Right renal pelvis (tissue), 4 donors: Measurements from ENCODE around the gene SIGLEC1. TPM values are rescaled to one million over a fixed set of nuclear protein-coding genes. Genes with fewer than 3 reads are reported as not detected.

Source experiments
- DNase-seq, 4 donors: peaks; one replicate each; pipeline ENCODE4 v3.0.0-alpha.2; 2013; ENCODE audit warnings: low read depth in 4 of 4, low spot score in 3 of 4, missing footprints in 1 of 4
- polyA plus RNA-seq, 4 donors: library from polyadenylated mRNA; unstranded; fragments of 120-200 nt; gene quantifications; one replicate each; pipeline ENCODE4 v1.2.1, GENCODE V29; 2013; ENCODE audit not compliant: insufficient read length in 4 of 4

The SIGLEC1 gene
- polyA plus RNA-seq, 4 donors, result 0.51 to 1.3 (median 0.76) TPM

DNA sequence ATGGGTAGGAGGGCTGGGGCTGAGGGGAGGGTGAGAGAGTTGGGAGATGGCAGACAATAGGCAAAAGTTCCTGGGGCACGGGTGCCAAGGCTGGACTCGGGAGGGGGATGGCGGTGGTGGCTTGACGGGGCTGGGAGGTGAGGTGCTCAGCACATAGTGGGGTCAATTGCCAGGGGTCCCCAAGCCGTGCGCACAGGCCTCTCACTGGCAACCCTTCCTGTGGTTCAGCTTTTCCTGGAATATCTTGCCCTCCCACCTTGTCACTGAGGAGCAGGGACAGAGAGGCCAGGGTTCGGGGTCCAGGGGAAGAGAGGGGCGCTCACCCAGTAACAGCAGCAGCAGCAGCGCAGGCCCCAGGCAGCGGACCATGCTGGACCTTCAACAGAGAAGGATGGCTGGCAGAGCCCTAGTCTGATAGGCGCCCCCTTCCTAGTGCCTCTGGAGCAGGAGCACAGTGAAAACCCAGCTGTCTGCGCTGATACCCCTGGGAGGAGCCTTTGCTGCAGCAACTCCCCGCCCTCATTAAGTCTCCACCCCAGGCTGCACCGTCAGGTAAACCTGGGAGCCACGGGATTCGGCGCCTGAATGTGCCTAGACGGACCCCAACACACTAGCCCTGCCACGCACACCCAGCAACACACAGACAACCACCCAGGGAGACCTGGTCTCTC, 49.2 kb downstream of the SIGLEC1 start, which contains the start of gene GFRA4:
Gene GFRA4 (minus strand): TSS at position 369 of the 671 bp plus-strand sequence. CDS start 0 bp downstream, at position 369.
- DNase-seq, result no peak

Other genes with a start within 250 kb of the SIGLEC1 start
- 10 to 100 TPM; 52.8 to 59.3 (median 55.1) TPM for gene ATRN, start 241.6 kb downstream of the SIGLEC1 start, polyA plus RNA-seq
- under 1 TPM in 2 of 4 donors, not detected in 2; 0.13 to 0.20 TPM for gene GFRA4, start 49.2 kb downstream of the SIGLEC1 start, polyA plus RNA-seq
- gene ADAM33, start 30.6 kb downstream of the SIGLEC1 start, polyA plus RNA-seq, result 10 to 100 TPM in 1 of 4 donors, 1 to 10 TPM in 3; 6.5 to 10.5 (median 8.8) TPM
- gene HSPA12B, start 20.1 kb upstream of the SIGLEC1 start, polyA plus RNA-seq, result 10 to 100 TPM; 13.3 to 19.0 (median 14.6) TPM
- 10 to 100 TPM; 19.7 to 26.8 (median 24.1) TPM for gene ADISSP, start 55.2 kb upstream of the SIGLEC1 start, polyA plus RNA-seq
- 1 to 10 TPM; 1.3 to 3.1 (median 1.7) TPM for gene SPEF1, start 68.8 kb upstream of the SIGLEC1 start, polyA plus RNA-seq
- 10 to 100 TPM; 37.3 to 52.2 (median 40.1) TPM for gene CENPB, start 74.1 kb upstream of the SIGLEC1 start, polyA plus RNA-seq
- gene CDC25B, start 83.7 kb upstream of the SIGLEC1 start, polyA plus RNA-seq, result 10 to 100 TPM; 33.7 to 43.1 (median 38.4) TPM
- 10 to 100 TPM in 2 of 4 donors, 1 to 10 TPM in 2; 8.5 to 11.3 (median 9.9) TPM for gene AP5S1, start 107.9 kb upstream of the SIGLEC1 start, polyA plus RNA-seq
- gene MAVS, start 134.2 kb upstream of the SIGLEC1 start, polyA plus RNA-seq, result 10 to 100 TPM; 24.7 to 29.8 (median 26.6) TPM
- gene PANK2, start 176.8 kb upstream of the SIGLEC1 start, polyA plus RNA-seq, result 10 to 100 TPM; 30.9 to 41.2 (median 33.8) TPM